GM10847 (cell line): ENCODE data around the gene EMCN.

Experiments
- POLR2A ChIP-seq: IDR thresholded peaks from 2 replicates; pipeline ENCODE4 v1.6.1; 2011; ENCODE audit not compliant: insufficient read length; ENCODE audit errors: extremely low read depth

EMCN gene

DNA sequence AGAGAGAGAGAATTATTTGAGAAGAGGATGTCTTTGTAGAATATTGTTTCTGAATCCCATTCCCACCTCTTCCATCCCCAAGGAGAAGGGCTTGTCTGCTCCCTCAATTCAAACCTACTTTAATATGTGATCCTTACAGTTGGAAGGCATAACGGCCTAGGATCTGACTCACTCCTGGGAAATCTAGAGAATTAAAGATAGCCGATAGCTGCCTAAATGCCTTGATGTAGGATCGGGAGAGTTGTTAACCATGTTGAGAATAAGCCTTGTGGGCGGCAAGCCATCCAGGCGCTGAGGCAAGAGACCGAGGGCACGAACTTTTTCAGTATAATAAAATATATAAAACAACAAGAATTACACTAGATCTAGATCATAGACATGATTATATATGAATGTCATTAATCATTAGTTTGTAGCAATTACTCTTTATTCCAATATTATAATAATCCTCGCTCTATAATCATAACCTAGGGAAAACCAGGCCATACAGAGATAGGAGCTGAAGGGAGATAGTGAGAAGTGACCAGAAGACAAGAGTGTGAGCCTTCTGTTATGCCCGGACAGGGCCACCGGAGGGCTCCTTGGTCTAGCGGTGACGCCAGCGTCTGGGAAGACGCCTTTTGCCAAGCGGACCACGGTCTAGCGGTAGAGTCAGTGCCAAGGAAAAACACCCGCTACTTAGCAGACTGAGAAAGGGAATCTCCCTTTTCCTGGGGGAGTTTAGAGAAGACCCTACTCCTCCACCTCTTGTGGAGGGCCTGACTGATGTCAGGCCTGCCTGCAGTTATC is 13.5 kb downstream of the EMCN start:
- TF ChIP-seq POLR2A = no peak

DNA sequence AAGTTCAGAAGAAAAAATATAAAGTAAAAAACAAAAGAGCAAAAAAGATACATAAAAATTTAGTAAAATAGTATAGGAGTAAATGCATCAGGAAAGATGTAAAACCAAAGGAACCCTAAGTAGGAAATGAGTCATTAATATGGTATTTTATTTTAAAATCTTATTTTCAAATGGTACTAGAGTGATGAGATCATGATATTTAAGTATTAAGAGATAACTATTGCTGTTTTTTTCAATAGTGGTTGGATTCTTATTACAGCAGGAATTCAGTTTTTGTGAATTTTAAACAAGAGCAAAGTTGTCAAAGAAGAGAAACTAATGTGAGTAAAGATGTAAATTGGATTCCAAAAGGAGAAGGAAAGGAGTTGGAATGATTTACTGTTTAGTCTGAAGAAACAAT is 20.0 kb downstream of the EMCN start:
- TF ChIP-seq POLR2A = no peak

DNA sequence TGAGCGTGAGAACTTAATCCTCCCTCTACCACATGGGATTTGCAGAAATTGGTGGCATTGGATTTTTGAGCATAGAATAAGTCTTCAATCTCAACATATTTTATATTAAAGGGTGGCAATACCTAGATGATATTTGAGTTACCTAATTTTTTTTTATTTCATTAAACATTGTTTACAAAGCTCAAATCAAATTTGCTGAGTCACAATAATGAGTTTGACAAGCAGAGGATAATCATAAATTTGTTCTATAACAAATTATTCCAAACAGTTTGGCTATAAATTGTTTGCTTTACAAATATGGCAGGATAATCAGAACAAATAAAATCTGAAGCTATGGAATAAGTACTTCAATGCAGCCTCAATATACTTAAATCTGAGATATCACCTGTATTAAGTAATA is 22.7 kb downstream of the EMCN start:
- no peak for TF ChIP-seq POLR2A

DNA sequence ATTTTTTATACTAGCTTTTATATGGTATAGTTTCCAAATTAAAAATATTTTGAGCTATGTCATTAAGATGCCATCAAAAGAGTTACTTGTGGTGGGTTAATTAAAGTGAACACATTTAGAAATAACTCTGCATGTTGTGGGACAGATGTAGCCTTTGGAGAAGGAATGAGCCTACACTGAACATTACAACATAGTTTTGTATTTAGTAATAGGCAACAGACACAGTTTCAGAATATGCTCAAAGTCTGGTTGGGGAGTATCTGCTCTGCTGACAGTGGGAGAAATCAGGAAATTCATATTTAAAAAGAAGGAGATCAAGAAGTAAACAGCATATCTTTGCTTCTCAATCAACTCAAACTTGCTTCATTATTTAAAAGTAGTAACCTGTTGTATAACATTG is 23.7 kb downstream of the EMCN start:
- no peak for TF ChIP-seq POLR2A

DNA sequence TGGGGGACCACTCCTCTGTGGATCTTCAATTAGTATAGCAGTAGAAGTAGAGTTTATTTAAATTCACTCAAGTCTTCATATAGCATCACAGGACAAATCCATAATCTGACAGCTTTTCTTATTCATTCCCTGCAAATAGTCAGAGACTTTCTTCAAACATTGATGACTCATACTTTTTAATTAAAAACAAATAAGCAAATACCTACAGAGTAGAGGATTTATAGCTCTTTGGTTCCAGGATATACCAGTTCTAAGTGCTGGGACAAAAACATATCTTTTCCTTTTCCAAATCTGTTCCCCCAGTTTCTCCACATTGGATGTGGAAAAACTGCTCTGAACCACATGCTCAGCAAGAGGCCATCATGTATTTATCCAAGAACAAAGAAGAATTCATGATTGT is 24.1 kb downstream of the EMCN start:
- no peak for TF ChIP-seq POLR2A

DNA sequence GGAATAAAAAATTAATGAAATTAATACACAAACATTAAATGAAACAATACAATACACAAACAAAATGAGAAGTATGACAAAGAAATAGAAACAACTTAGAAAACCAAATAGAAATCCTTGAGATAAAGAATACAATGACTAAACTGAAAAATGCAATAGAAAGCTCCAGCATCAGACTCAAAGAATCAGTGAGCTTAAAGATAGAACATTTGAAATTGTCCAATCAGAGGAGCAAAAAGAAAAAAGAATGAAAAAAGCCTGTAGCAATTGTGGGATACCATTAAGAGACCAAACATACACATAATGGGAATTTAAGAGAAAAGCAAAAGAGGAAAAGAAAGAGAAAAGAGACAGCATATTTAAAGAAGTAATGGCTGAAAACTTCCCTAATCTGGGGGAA is 25.7 kb downstream of the EMCN start:
- no peak for TF ChIP-seq POLR2A

DNA sequence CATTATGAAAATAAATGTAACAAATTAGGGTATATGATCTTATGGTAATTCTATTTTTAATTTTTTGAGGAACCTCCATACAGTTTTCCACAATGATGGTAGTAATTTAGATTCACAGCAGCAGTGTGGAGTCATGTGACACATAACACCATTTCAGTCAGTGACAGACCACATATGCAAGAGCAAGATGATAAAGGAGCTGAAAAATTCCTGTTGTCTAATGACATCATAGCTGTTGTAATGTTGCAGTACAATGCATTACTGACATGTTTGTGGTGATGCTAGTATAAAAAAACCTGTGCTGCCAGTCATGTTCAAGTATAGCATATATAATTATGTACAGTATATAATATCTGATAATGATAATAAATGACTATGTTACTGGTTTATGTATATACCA is 28.5 kb downstream of the EMCN start:
- no peak for TF ChIP-seq POLR2A

DNA sequence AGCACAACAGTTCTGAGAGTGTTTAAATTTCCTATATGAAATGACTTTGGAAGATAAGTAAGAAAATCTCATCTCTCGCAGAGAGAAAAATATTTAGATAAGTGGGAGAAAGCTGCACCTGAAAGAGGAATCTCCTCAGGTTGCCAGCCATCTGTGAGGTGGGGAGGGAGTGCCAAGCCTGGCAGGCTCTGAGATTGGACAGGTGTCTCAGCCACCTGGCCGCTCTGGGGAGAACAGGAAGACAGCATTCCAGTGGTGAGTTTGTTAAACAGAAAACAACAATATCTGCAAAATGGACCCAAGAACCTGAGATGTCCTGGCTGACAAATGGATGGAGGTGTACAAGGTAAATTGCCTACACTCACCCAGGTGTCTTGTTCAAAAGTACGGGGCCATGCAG is 31.3 kb downstream of the EMCN start:
- TF ChIP-seq POLR2A = no peak

DNA sequence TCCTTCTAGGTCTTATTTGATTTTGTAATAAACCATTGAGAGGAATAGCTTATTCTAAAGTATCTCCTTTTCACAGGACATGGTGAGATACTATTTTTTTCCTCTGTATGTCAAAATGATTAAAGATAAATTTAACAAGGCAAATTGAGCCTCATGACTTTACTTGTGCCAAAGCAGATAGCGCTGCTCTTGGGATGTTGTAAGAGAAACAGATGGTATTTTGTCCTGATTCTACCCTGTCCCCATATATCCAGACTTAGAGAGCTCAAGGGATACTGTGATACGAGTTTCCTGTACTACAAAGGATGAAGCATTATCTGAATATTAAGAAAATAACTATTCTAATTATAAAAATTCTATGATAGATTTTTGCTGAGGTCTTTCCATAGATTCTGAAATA is 34.0 kb downstream of the EMCN start:
- TF ChIP-seq POLR2A = no peak

DNA sequence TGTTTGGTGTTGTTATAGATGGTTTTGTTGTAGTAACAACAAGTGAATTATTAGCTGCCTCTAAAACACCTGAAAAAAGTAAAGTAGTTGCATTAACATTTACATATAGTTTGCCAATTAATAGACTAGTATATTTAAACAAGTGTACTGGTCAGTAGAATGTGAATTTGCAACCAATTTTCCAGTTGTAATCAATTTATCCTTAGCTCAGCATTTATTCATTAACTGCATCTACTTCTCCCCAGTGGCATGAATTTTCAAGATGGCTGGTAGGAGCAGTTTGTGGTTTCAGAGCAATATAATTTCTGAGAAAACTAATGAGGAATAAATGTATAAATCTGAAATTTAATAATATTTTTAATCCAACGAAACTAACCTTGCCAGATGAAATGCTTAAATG is 37.9 kb downstream of the EMCN start:
- TF ChIP-seq POLR2A = no peak

DNA sequence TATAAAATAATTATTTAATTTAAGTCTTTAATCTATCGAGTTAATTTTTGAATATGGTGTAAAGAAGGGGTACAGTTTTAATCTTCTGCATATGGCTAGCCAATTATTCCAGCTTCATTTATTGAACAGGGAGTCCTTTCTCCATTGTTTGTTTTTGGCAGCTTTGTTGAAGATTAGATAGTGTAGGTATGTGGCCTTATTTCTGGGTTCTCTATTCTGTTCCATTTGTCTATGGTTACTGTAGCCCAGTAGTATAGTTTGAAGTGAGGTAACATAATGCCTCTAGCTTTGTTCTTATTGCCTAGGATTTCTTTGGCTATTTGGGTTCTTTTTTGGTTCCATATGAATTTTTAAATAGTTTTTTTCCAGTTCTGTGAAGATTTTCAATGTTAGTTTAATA is 48.3 kb downstream of the EMCN start:
- no peak for TF ChIP-seq POLR2A

DNA sequence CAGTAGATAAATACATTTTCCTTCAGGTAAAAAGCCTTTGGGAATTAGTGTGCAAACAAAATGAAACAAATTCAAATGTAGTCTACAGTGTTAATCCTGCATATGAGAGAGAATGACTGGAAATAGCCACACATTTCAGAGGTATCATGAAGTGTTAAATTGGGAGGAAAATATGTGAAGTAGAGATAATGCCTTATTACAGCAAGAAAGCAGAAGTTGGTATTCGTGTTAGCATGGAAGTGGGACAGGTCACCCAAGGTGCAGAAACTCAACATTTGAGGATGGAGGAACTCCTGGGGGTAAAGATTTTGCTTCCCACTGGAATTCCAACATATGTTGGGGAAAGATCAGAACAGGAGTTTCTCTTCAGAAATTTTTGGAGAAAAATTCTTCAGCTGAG is 51.3 kb downstream of the EMCN start:
- TF ChIP-seq POLR2A = no peak

DNA sequence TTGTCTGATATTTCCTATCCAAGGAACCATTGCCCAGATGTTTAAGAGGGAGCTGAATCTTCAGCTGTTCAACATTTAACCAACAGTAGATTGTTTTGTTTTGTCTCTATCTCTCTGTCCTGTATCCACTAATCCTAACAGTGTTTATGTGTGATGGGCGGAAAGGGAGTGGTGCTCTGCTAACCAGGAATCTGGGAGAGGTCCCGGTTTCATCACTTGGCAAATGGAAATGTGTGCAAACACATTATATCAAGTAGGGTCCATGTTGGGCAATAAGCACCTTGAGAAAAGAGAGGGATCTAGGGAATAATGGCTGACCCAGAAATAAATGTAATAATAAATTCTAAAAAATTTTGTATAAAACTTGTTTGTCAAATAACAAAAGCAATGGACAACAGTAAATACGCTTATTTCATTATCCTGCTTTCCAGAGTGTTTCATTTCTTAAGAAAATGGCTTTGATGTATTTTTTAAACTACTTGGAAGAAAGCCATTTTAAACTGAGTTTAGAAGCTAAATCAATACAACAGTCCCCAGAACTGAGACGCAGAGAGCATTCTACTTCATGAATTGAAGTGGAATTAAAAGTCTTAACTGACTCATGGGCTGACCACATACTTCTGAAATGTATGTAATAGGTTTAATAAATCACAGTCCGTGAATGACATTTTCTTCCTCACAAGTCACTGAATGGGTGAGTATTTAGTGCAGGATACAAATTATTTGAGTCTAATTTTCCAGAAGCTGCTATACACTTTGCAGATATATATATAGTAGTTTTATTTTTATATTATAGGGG is 55.8 kb downstream of the EMCN start:
- no peak for TF ChIP-seq POLR2A

DNA sequence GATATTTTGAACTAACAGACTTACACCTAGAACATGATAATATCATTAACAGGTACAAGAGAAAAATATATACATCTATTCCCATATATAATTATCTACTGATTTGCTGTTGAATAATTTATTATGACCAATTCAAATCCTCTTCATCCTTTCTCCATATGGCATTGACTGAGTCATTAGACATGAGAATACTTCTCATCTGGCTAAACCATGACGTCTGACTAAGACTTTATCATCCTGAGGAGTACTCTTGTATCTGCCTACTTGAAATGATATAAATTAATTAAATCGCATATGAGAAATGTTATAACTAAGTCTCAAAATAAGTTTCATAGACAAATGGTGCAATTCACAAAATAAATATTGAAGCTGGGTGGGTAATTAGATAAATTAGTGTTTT is 67.4 kb downstream of the EMCN start:
- TF ChIP-seq POLR2A = no peak

DNA sequence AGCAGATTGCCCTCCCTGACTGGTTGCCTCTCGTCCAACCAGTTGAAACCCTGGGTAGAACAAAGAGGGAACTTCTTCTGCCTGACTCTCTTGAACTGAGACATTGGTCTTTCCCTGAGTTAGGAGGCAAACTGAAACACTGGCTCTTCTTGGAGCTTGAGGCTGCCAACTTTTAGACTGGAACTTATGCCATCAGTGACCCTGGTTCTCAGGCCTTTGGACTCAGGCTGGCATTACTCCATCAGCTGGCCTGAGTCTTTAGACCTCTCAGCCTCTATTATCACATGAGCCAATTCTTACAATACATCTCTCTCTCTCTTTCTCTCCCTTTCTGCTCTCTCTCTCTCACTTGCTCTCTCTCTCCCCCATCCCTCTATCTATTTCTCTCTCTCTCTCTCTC is 86.4 kb downstream of the EMCN start:
- no peak for TF ChIP-seq POLR2A

DNA sequence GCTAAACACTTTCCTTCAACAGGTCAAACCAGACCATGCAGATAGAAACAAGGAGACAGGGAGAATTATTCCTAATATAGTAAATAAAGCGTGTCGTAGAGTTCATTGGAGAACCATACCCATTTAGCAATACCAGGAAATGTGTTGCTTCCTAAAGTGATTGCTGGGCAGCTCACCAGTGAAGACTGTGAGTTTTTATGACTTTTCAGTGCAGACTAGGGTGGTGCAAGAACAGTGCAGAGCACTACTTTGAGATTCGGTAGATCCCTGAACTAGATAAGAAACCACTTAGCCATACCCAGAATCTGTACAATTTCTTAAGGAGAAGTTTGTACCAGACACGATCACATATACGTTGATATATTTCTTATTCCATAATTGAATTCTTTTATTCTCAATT is 87.4 kb downstream of the EMCN start:
- no peak for TF ChIP-seq POLR2A

DNA sequence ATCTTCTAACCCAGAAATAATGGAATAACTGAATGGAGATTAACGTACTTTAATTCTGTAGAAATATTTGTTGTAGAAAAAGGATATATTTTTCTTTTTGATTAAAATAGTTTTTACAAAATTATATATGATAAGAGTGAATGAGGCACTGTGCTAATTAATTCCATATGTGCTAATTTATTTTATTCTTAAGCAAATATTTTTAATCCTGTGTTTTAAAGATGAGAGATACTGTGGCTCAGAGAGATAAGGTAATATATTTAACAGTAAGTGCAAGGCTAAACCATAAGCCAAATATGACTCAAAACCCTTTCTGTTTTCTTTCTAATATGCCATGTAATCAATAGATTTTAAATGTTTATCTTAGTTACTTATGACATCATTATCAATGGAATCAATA is 88.2 kb downstream of the EMCN start:
- no peak for TF ChIP-seq POLR2A
